BE2C (cell line): Measurements from ENCODE around the gene ARRB1.

Experiments used
- DNase-seq: peaks from one replicate; pipeline ENCODE4 v3.0.0-alpha.2; 2020
- H3K27me3 ChIP-seq: fragments of 250-450 bp; sonication (Bioruptor Pico); 2 replicates; pipeline ENCODE4 v1.5.1; 2020; ENCODE audit warnings: mild to moderate bottlenecking
- H3K36me3 ChIP-seq: fragments of 250-450 bp; sonication (Bioruptor Pico); 2 replicates; pipeline ENCODE4 v1.5.1; 2020; ENCODE audit warnings: mild to moderate bottlenecking
- H3K4me1 ChIP-seq: fragments of 250-450 bp; sonication (Bioruptor Pico); 2 replicates; pipeline ENCODE4 v1.5.1; 2020
- H3K4me3 ChIP-seq: 2 replicates; pipeline ENCODE4 v1.5.1; 2011; ENCODE audit warnings: low read depth, low read length
- H3K9me3 ChIP-seq: fragments of 250-450 bp; sonication (Bioruptor Pico); 2 replicates; pipeline ENCODE4 v1.5.1; 2020
- CTCF ChIP-seq: IDR thresholded peaks from 2 replicates; pipeline ENCODE4 v1.5.1; 2012; ENCODE audit warnings: mild to moderate bottlenecking, low read depth, low read length

Gene ARRB1

GRCh38 chr11:75350743-75351540 lies 519 bp downstream of the ARRB1 start:
- peaks cover 12% of the 10 kb centered on the region for H3K36me3 ChIP-seq
- DNase-seq, result peak; percentile 72

GRCh38 chr11:75350122-75350742 lies 1.2 kb downstream of the ARRB1 start:
- H3K4me3 ChIP-seq, result peak overlapping the region; percentile 72
- no peaks in the 10 kb centered on the region for H3K27me3 ChIP-seq
- no peak for DNase-seq
- H3K4me1 ChIP-seq, result peaks cover 39% of the 10 kb centered on the region
- no peaks in the 10 kb centered on the region for H3K9me3 ChIP-seq
- peaks cover 12% of the 10 kb centered on the region for H3K36me3 ChIP-seq
- no peak for TF ChIP-seq CTCF

More at GRCh38 chr11:75350743-75351540, 519 bp downstream of the ARRB1 start:
- Histone ChIP-seq H3K27me3 (no peaks in the 10 kb centered on the region), H3K4me3 (peak overlapping the region; percentile 72), H3K4me1 (peaks cover 37% of the 10 kb centered on the region), H3K9me3 (no peaks in the 10 kb centered on the region)
- TF ChIP-seq CTCF, result peak; percentile 26; the same call in 1 of the 2 replicates

- no peak for TF ChIP-seq CTCF
- H3K27me3 ChIP-seq, result no peaks in the 10 kb centered on the region
- peak overlapping the region; percentile 72 for H3K4me3 ChIP-seq
- peaks cover 12% of the 10 kb centered on the region for H3K36me3 ChIP-seq
- peaks cover 45% of the 10 kb centered on the region for H3K4me1 ChIP-seq
- no peak for DNase-seq
- no peaks in the 10 kb centered on the region for H3K9me3 ChIP-seq
Measured at GRCh38 chr11:75349521-75350116, 1.8 kb downstream of the ARRB1 start.

GRCh38 chr11:75347781-75348566 lies 3.5 kb downstream of the ARRB1 start:
- H3K4me1 ChIP-seq, result peaks cover 59% of the 10 kb centered on the region
- H3K4me3 ChIP-seq, result peak overlapping the region; percentile 2; the same call in 1 of the 2 replicates
- TF ChIP-seq CTCF, result no peak
- H3K9me3 ChIP-seq, result no peaks in the 10 kb centered on the region
- H3K36me3 ChIP-seq, result peaks cover 12% of the 10 kb centered on the region
- no peaks in the 10 kb centered on the region for H3K27me3 ChIP-seq
- DNase-seq, result no peak

- TF ChIP-seq CTCF, result no peak
- Histone ChIP-seq H3K4me3 (no peak overlapping the region), H3K27me3 (no peaks in the 10 kb centered on the region), H3K4me1 (peaks cover 61% of the 10 kb centered on the region), H3K9me3 (no peaks in the 10 kb centered on the region), H3K36me3 (peaks cover 12% of the 10 kb centered on the region)
- no peak for DNase-seq
Measured at GRCh38 chr11:75346912-75347647, 4.4 kb downstream of the ARRB1 start.
